ENCODE data around the gene HMGXB4. TPM values are rescaled to one million over a fixed set of nuclear protein-coding genes. Genes with fewer than 3 reads are reported as not detected.

The HMGXB4 gene
- total and polyA plus RNA-seq, 2 experiments from 2014 or later, result 34.7 to 64.9 TPM

- no peak overlapping the region for H3K4me3 Mint-ChIP-seq
- Histone ChIP-seq H3K4me3 (no peak overlapping the region), H3F3A (replicated peaks; ENCODE audit: low read depth) (no peaks in the 10 kb centered on the region), H3K36me3 (ENCODE audit: insufficient read depth) (no peaks in the 10 kb centered on the region), H3K79me2 (replicated peaks; ENCODE audit: insufficient read depth) (no peaks in the 10 kb centered on the region), H3K4me1 (ENCODE audit: insufficient read depth) (no peaks in the 10 kb centered on the region), H3K27me3 (ENCODE audit: insufficient read depth) (no peaks in the 10 kb centered on the region), H3K4me2 (no peak overlapping the region), H4K20me1 (replicated peaks; ENCODE audit: insufficient read depth) (no peaks in the 10 kb centered on the region), H3K9me2 (ENCODE audit: insufficient read depth) (0 out of 2 replicates have a peak, but pooled peaks cover 8% of the 10 kb centered on the region), H3K27ac (ENCODE audit: low read depth) (no peak overlapping the region), H2AFZ (no peak overlapping the region)
- no peak for TF ChIP-seq CTCF (conservative IDR thresholded peaks at IDR 0.05; ENCODE audit: low read depth in 2 of 2)
- no peak for TF ChIP-seq STAT1 (IDR thresholded peaks at IDR 0.05; ENCODE audit: unreplicated experiment)
- TF ChIP-seq NANOG (IDR thresholded peaks at IDR 0.05; ENCODE audit: borderline replicate concordance), result no peak
- no peak for TF ChIP-seq REST (IDR thresholded peaks at IDR 0.05; ENCODE audit: unreplicated experiment)
- no peak for TF ChIP-seq CREB1 (CRISPR knock-in tag; IDR thresholded peaks at IDR 0.05; ENCODE audit: low read depth)
- TF ChIP-seq JUNB (IDR thresholded peaks at IDR 0.05; ENCODE audit: unreplicated experiment), result no peak
- no peak for TF ChIP-seq ZNF331 (CRISPR knock-in tag; IDR thresholded peaks at IDR 0.05; ENCODE audit: low read depth)
- no peak for TF ChIP-seq EZH2 (IDR thresholded peaks at IDR 0.05; ENCODE audit: low read depth, unreplicated experiment)
- TF ChIP-seq, protein P1, sequence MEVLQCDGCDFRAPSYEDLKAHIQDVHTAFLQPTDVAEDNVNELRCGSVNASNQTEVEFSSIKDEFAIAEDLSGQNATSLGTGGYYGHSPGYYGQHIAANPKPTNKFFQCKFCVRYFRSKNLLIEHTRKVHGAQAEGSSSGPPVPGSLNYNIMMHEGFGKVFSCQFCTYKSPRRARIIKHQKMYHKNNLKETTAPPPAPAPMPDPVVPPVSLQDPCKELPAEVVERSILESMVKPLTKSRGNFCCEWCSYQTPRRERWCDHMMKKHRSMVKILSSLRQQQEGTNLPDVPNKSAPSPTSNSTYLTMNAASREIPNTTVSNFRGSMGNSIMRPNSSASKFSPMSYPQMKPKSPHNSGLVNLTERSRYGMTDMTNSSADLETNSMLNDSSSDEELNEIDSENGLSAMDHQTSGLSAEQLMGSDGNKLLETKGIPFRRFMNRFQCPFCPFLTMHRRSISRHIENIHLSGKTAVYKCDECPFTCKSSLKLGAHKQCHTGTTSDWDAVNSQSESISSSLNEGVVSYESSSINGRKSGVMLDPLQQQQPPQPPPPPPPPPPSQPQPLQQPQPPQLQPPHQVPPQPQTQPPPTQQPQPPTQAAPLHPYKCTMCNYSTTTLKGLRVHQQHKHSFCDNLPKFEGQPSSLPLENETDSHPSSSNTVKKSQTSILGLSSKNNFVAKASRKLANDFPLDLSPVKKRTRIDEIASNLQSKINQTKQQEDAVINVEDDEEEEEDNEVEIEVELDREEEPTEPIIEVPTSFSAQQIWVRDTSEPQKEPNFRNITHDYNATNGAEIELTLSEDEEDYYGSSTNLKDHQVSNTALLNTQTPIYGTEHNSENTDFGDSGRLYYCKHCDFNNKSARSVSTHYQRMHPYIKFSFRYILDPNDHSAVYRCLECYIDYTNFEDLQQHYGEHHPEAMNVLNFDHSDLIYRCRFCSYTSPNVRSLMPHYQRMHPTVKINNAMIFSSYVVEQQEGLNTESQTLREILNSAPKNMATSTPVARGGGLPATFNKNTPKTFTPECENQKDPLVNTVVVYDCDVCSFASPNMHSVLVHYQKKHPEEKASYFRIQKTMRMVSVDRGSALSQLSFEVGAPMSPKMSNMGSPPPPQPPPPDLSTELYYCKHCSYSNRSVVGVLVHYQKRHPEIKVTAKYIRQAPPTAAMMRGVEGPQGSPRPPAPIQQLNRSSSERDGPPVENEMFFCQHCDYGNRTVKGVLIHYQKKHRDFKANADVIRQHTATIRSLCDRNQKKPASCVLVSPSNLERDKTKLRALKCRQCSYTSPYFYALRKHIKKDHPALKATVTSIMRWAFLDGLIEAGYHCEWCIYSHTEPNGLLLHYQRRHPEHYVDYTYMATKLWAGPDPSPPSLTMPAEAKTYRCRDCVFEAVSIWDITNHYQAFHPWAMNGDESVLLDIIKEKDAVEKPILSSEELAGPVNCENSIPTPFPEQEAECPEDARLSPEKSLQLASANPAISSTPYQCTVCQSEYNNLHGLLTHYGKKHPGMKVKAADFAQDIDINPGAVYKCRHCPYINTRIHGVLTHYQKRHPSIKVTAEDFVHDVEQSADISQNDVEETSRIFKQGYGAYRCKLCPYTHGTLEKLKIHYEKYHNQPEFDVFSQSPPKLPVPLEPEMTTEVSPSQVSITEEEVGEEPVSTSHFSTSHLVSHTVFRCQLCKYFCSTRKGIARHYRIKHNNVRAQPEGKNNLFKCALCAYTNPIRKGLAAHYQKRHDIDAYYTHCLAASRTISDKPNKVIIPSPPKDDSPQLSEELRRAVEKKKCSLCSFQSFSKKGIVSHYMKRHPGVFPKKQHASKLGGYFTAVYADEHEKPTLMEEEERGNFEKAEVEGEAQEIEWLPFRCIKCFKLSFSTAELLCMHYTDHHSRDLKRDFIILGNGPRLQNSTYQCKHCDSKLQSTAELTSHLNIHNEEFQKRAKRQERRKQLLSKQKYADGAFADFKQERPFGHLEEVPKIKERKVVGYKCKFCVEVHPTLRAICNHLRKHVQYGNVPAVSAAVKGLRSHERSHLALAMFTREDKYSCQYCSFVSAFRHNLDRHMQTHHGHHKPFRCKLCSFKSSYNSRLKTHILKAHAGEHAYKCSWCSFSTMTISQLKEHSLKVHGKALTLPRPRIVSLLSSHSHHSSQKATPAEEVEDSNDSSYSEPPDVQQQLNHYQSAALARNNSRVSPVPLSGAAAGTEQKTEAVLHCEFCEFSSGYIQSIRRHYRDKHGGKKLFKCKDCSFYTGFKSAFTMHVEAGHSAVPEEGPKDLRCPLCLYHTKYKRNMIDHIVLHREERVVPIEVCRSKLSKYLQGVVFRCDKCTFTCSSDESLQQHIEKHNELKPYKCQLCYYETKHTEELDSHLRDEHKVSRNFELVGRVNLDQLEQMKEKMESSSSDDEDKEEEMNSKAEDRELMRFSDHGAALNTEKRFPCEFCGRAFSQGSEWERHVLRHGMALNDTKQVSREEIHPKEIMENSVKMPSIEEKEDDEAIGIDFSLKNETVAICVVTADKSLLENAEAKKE (CRISPR knock-in tag; IDR thresholded peaks at IDR 0.05), result no peak
- TF ChIP-seq POLR2AphosphoS5 (IDR thresholded peaks at IDR 0.05; ENCODE audit: low read depth), result no peak
- TF ChIP-seq EZH2phosphoT487 (IDR thresholded peaks at IDR 0.05; ENCODE audit: unreplicated experiment), result no peak
- TF ChIP-seq, protein P2, sequence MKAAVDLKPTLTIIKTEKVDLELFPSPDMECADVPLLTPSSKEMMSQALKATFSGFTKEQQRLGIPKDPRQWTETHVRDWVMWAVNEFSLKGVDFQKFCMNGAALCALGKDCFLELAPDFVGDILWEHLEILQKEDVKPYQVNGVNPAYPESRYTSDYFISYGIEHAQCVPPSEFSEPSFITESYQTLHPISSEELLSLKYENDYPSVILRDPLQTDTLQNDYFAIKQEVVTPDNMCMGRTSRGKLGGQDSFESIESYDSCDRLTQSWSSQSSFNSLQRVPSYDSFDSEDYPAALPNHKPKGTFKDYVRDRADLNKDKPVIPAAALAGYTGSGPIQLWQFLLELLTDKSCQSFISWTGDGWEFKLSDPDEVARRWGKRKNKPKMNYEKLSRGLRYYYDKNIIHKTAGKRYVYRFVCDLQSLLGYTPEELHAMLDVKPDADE (IDR thresholded peaks at IDR 0.05), result no peak
- TF ChIP-seq ZNF114 (CRISPR knock-in tag; IDR thresholded peaks at IDR 0.05), result no peak
- H3K9me3 Mint-ChIP-seq, result no peaks in the 10 kb centered on the region; the same call in 2 of the 3 replicates
- H3K27me3 Mint-ChIP-seq (ENCODE audit: insufficient read depth, low read depth, poor library complexity), result no peaks in the 10 kb centered on the region
- DNase-seq (ENCODE audit: low spot score), result no peak
- H3K27ac Mint-ChIP-seq, result no peak overlapping the region
- H3K36me3 Mint-ChIP-seq (ENCODE audit: low read depth), result no peaks in the 10 kb centered on the region; the same call in 2 of the 3 replicates
- peaks cover 5% of the 10 kb centered on the region; the same call in 2 of the 3 replicates for H3K4me1 Mint-ChIP-seq
- ATAC-seq, result no peak
These were observed 7.1 kb upstream of the HMGXB4 start for GRCh38 chr22:35250156-35250555.
